Measurements from ENCODE around the gene HDDC2. TPM values are rescaled to one million over a fixed set of nuclear protein-coding genes. Genes with fewer than 3 reads are reported as not detected.

Gene HDDC2
- total and polyA plus RNA-seq, 2 experiments from 2014 or later = 70.6 to 110 TPM

DNA sequence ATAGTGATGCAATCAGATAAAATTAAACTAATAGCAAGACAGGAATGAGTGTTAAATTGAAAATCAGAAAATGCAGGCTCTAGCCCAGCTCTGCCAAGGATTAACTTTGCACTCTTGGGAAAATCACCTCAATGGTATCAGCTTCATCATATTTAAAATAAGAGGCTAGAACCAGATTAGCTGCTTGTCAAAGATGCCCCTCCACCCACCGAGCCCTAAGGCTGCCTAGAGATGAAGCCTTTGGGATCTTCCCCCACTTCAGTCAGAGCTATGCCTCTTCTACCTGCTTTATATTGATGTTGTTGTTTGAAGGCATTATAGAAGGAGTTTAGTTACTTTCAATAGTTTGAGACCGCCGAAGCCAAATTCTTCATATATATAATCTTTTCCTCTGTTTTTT, 47.4 kb downstream of the HDDC2 start:
- Histone ChIP-seq H3K36me3 (replicated peaks; ENCODE audit: insufficient read depth, low read depth) (no peaks in the 10 kb centered on the region), H4K20me1 (ENCODE audit: insufficient read depth, poor library complexity, severe bottlenecking) (no peaks in the 10 kb centered on the region), H3K9me2 (replicated peaks; ENCODE audit: insufficient read depth) (no peaks in the 10 kb centered on the region), H3K79me2 (no peaks in the 10 kb centered on the region), H3K27ac (no peak overlapping the region), H3K4me3 (no peak overlapping the region), H3K4me1 (ENCODE audit: insufficient read depth) (no peaks in the 10 kb centered on the region), H3K9me3 (ENCODE audit: low read depth) (no peaks in the 10 kb centered on the region), H2AFZ (no peak overlapping the region), H3K4me2 (no peak overlapping the region), H3K27me3 (no peaks in the 10 kb centered on the region)
- TF ChIP-seq EZH2 (IDR thresholded peaks at IDR 0.05; ENCODE audit: borderline replicate concordance) (no peak), EZH2phosphoT487 (IDR thresholded peaks at IDR 0.05; ENCODE audit: low read depth, severe bottlenecking, unreplicated experiment) (no peak)
- TF ChIP-seq, protein P1, sequence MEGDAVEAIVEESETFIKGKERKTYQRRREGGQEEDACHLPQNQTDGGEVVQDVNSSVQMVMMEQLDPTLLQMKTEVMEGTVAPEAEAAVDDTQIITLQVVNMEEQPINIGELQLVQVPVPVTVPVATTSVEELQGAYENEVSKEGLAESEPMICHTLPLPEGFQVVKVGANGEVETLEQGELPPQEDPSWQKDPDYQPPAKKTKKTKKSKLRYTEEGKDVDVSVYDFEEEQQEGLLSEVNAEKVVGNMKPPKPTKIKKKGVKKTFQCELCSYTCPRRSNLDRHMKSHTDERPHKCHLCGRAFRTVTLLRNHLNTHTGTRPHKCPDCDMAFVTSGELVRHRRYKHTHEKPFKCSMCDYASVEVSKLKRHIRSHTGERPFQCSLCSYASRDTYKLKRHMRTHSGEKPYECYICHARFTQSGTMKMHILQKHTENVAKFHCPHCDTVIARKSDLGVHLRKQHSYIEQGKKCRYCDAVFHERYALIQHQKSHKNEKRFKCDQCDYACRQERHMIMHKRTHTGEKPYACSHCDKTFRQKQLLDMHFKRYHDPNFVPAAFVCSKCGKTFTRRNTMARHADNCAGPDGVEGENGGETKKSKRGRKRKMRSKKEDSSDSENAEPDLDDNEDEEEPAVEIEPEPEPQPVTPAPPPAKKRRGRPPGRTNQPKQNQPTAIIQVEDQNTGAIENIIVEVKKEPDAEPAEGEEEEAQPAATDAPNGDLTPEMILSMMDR (IDR thresholded peaks at IDR 0.05; ENCODE audit: poor library complexity) = no peak
- WGBS (ENCODE audit: low lambda C conversion rate, missing lambda C conversion rate) = 86% methylated on average over 3 of the region's 3 CpGs
- no peak for DNase-seq (ENCODE audit: low spot score)

DNA sequence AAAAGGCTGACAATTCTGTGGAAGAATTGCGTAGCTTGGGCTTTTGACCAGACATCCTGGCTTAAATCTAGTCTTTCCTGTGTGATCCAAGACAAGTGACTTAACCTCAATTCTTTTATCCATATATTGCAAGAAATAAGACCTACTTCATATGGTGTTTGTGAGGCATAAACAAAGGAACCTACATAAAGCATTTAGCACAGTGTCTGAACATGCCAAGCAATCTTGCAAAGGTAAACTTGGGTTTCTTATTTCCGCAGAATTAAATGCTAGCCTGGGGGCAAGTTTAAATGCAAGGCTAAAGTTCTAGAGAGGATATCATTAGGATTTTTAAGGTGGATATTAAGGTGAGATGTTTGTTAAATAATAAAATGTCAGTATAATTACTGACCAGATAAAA, 47.9 kb downstream of the HDDC2 start:
- Histone ChIP-seq H3K9me3 (ENCODE audit: low read depth) (no peaks in the 10 kb centered on the region), H3K79me2 (no peaks in the 10 kb centered on the region), H3K27me3 (no peaks in the 10 kb centered on the region), H2AFZ (no peak overlapping the region), H3K4me3 (no peak overlapping the region), H3K9me2 (replicated peaks; ENCODE audit: insufficient read depth) (no peaks in the 10 kb centered on the region), H3K4me1 (ENCODE audit: insufficient read depth) (no peaks in the 10 kb centered on the region), H3K4me2 (no peak overlapping the region), H3K36me3 (replicated peaks; ENCODE audit: insufficient read depth, low read depth) (no peaks in the 10 kb centered on the region), H4K20me1 (ENCODE audit: insufficient read depth, poor library complexity, severe bottlenecking) (no peaks in the 10 kb centered on the region), H3K27ac (no peak overlapping the region)
- no peak for DNase-seq (ENCODE audit: low spot score)
- WGBS (ENCODE audit: low lambda C conversion rate, missing lambda C conversion rate) = 68% methylated on average over 2 of the region's 2 CpGs
- TF ChIP-seq EZH2phosphoT487 (IDR thresholded peaks at IDR 0.05; ENCODE audit: low read depth, severe bottlenecking, unreplicated experiment) = no peak
- no peak for TF ChIP-seq EZH2 (IDR thresholded peaks at IDR 0.05; ENCODE audit: borderline replicate concordance)
- TF ChIP-seq, protein P1 (IDR thresholded peaks at IDR 0.05; ENCODE audit: poor library complexity) = no peak

DNA sequence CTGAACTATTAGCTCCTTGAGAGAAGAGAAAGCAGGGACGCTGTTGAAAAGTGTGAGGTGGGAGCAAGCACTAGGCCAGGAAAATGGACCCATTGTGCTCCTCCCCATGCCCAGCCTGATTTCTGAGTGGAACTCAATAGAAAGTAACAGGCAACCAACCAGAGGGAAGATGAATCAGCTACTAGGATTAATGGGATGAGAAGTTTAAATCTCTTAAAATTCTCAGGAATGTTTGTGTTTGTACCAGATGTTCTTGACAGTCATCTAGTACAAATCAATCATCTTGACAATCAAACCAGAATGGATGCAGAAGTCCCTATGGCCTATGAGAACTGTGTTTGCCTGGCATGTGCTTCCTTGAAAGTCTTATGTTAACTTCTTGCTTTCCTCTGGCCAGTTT, 48.9 kb downstream of the HDDC2 start:
- Histone ChIP-seq H2AFZ (no peak overlapping the region), H3K4me2 (no peak overlapping the region), H3K9me3 (ENCODE audit: low read depth) (no peaks in the 10 kb centered on the region)

More for the DNA sequence above, 48.9 kb downstream of the HDDC2 start:
- no peaks in the 10 kb centered on the region for H3K27me3 ChIP-seq
- H3K36me3 ChIP-seq (replicated peaks; ENCODE audit: insufficient read depth, low read depth) = no peaks in the 10 kb centered on the region
- WGBS (ENCODE audit: low lambda C conversion rate, missing lambda C conversion rate) = 83% methylated on average over 1 of the region's 1 CpG
- no peaks in the 10 kb centered on the region for H4K20me1 ChIP-seq (ENCODE audit: insufficient read depth, poor library complexity, severe bottlenecking)
- no peaks in the 10 kb centered on the region for H3K9me2 ChIP-seq (replicated peaks; ENCODE audit: insufficient read depth)
- no peaks in the 10 kb centered on the region for H3K79me2 ChIP-seq
- H3K4me1 ChIP-seq (ENCODE audit: insufficient read depth) = no peaks in the 10 kb centered on the region
- H3K27ac ChIP-seq = peak overlapping the region; percentile 38
- TF ChIP-seq, protein P1 (IDR thresholded peaks at IDR 0.05; ENCODE audit: poor library complexity) = no peak
- TF ChIP-seq EZH2phosphoT487 (IDR thresholded peaks at IDR 0.05; ENCODE audit: low read depth, severe bottlenecking, unreplicated experiment) (no peak), EZH2 (IDR thresholded peaks at IDR 0.05; ENCODE audit: borderline replicate concordance) (no peak)
- no peak for DNase-seq (ENCODE audit: low spot score)
- H3K4me3 ChIP-seq = no peak overlapping the region
